ENCODE results near the gene EMC1.
"Not testable (repeated sequence)": the region's sequence is repeated elsewhere in the genome, so short reads cannot be mapped to it uniquely, and the experiment has no call there.

DNA sequence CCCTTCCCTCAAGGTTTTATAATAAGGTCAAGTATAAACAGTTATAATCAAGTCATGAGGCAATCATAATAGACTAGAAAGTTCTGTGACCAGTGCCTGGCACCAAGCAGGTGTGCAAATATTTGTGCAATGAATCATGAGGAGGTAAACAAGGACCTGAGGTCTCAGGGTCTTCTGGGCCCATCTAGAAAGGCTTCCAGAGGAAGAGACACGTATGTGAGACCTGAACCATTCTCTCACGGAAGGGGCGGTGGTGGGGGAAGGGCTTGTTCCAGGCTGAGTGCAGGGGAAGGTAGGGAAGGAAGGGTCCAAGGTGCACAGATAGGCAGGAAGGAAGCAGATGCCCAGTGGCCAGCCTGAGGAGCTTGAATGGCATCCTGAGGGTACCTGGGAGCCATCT lies 34.0 kb upstream of the EMC1 start:
- not testable (repeated sequence) for TF ChIP-seq CTCF (IDR thresholded peaks at IDR 0.05); POLR2AphosphoS5 (IDR thresholded peaks at IDR 0.05; ENCODE audit: insufficient read depth in 1 of 2, low read depth in 1 of 2)
